PFSK-1 (cell line): ENCODE data around the gene TSC1.

Experiments
- FOXP2 ChIP-seq: optimal IDR thresholded peaks from 2 replicates; pipeline ENCODE3; 2011; ENCODE audit warnings: borderline replicate concordance, control low read depth, inconsistent platforms; ENCODE audit not compliant: insufficient read depth; ENCODE audit errors: extremely low read length, extremely low read depth
- POLR2AphosphoS5 ChIP-seq: IDR thresholded peaks from 2 replicates; pipeline ENCODE4 v1.6.1; 2012; ENCODE audit warnings: low read depth, mild to moderate bottlenecking, control low read depth, low read length, moderate library complexity
- REST ChIP-seq, 2 experiments: IDR thresholded peaks; 2 replicates each; pipeline versions ENCODE4 v1.6.1 to v1.8.0; 2011 to 2012; ENCODE audit warnings: low read depth in 2 of 2, low read length in 2 of 2, control low read depth in 1 of 2, inconsistent platforms in 1 of 2, mild to moderate bottlenecking in 1 of 2, moderate library complexity in 1 of 2; ENCODE audit not compliant: insufficient read depth in 1 of 2
- SIN3A ChIP-seq: IDR thresholded peaks from 2 replicates; pipeline ENCODE4 v1.6.1; 2012; ENCODE audit warnings: mild to moderate bottlenecking, low read length, moderate library complexity, borderline replicate concordance; ENCODE audit not compliant: insufficient read depth
- TAF1 ChIP-seq: IDR thresholded peaks from 2 replicates; pipeline ENCODE4 v1.6.1; 2012; ENCODE audit warnings: low read length, control low read depth, borderline replicate concordance; ENCODE audit not compliant: insufficient read depth

Gene TSC1

GRCh38 chr9:132887181-132888120, 57.0 kb downstream of the TSC1 start:
- TF ChIP-seq FOXP2 (no peak), TAF1 (no peak)

- TF ChIP-seq SIN3A (no peak), REST (IDR thresholded peaks at IDR 0.05; ENCODE audit: insufficient read depth in 1 of 2, low read depth in 2 of 2, low read length in 2 of 2) (no peak), TAF1 (no peak), POLR2AphosphoS5 (no peak), FOXP2 (no peak)
Observed at GRCh38 chr9:132886334-132886725, 58.1 kb downstream of the TSC1 start.

GRCh38 chr9:132885720-132886333, 58.6 kb downstream of the TSC1 start:
- no peak for TF ChIP-seq SIN3A
- no peak for TF ChIP-seq POLR2AphosphoS5
- TF ChIP-seq FOXP2 = no peak
- TF ChIP-seq REST (IDR thresholded peaks at IDR 0.05; ENCODE audit: insufficient read depth in 1 of 2, low read depth in 2 of 2, low read length in 2 of 2) = no peak
- no peak for TF ChIP-seq TAF1

- TF ChIP-seq TAF1 (no peak), SIN3A (no peak), POLR2AphosphoS5 (no peak)
Observed at GRCh38 chr9:132883349-132884294, 60.8 kb downstream of the TSC1 start.

GRCh38 chr9:132882616-132883015, 61.8 kb downstream of the TSC1 start:
- TF ChIP-seq SIN3A (no peak), FOXP2 (no peak)

- no peak for TF ChIP-seq TAF1
- no peak for TF ChIP-seq POLR2AphosphoS5
- no peak for TF ChIP-seq SIN3A
- TF ChIP-seq FOXP2 = no peak
- no peak for TF ChIP-seq REST (IDR thresholded peaks at IDR 0.05; ENCODE audit: insufficient read depth in 1 of 2, low read depth in 2 of 2, low read length in 2 of 2)
Observed at GRCh38 chr9:132881826-132882225, 62.6 kb downstream of the TSC1 start.
